GM19043 (cell line): ENCODE data around the gene CCDC157.

Experiments
- ATAC-seq: cut with Tn5 transposase; IDR thresholded peaks from one replicate; pipeline ENCODE4 v1.9.1; 2021; ENCODE audit warnings: low read depth; ENCODE audit not compliant: unreplicated experiment

Gene CCDC157

GRCh38 chr22:30356449-30357235 lies at the start of gene CCDC157, which contains the start of gene SF3A1:
Gene CCDC157, plus strand, starts transcription at chr22:30357007. Its CDS starts 8,994 bp downstream, at chr22:30366001.
Gene SF3A1, minus strand, starts transcription at chr22:30356894. Its CDS starts 102 bp downstream, at chr22:30356792.
- peak; percentile 82 for ATAC-seq

DNA sequence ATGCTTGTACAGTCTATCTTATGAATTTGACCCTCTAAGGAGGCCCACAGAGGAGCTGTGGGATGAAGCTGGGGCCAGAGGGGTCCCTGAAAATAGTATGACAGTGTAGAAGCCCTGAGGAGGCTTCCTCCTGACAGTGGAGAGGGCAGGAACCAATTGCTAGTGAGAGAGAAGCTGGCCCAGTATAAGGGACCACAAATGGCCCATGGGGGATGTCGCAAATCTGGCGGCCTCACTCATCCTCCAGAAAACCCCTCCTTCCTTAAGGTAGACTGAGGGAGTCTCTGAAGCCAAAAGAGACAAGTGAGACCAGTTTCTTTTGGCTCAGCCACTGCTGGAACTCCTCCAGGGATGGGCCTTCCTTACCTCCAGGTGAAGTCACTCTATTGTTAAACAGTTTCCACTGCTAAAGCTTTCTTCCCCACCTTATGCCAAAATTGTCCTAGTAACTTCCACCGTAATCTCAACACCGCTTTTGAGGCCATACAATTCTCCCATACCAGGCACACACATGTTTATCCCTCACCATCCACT lies 49.7 kb upstream of the CCDC157 start:
- no peak for ATAC-seq

DNA sequence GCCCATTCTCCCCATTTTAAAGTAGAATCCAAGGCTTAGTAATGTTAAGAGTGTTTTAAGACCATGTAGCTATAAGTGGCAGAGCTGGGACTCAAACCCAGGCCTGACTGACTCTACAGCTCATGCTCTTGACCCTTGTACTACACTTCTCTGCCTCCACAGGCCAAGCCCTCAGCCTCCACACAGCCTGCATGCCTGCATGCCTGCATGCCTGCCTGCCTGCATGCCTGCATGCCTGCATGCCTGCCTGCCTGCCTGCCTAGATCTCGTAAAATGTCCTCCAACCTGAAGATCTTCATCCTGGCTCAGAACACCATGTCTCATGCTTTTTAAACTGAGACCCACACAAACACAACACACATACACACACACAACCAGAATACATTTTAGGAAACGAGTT lies 48.7 kb upstream of the CCDC157 start:
- ATAC-seq = no peak

DNA sequence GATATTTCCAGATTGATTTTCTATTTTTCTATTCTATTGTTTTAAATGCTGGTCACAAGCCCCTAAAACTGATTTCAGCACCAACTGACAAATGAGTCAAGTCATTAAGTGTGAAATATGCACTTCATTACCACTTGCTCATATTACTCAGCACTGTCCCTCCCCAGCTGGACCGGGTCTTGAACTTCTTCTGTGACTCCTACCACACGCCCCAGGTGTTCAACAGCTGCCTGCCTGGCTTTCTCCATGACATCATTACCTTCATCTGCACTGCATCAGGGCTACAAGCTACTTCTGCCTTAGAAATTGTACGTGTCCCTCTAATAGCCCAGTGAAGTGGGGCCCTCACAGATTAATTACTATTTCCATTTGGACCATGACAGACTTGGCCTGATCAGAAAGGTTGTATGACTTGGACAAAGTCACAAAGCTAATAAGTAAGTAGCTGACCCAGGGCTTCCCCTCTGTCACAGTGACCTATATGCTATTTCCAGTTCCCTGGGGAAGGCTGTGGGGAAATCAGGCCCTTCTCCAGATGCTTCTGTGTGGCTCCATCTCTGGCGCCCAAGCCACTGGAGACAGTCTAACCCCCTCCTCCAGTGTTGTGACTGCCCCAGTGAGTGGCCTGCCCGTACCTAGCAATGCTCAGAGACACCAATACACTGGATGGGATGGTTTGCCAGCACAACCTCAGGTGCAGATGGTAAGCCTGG lies 48.1 kb upstream of the CCDC157 start:
- ATAC-seq = no peak

- peak; percentile 46 for ATAC-seq
These were observed 46.7 kb upstream of the CCDC157 start for GRCh38 chr22:30309951-30310741.

GRCh38 chr22:30310881-30311771 lies 45.7 kb upstream of the CCDC157 start:
- ATAC-seq = no peak

DNA sequence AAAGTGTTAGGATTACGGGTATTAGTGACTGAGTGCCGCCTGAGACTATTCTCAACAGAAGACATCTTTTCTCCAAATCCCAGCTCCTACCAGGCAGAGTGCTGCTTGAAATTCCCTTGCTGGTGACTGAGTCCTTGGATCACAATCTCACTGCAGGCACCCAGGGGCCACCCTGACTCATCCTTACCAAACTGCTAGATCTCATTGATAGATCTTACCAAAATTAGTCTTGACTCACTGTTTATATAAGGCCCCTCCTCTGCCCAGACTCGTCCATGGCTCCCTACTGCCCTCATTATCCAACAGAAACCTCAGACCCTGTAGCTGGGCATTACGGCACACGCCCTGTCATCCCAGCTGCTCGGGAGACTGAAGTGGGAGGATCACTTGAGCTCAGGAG lies 44.8 kb upstream of the CCDC157 start:
- no peak for ATAC-seq

GRCh38 chr22:30313527-30314363 lies 43.1 kb upstream of the CCDC157 start:
- no peak for ATAC-seq

DNA sequence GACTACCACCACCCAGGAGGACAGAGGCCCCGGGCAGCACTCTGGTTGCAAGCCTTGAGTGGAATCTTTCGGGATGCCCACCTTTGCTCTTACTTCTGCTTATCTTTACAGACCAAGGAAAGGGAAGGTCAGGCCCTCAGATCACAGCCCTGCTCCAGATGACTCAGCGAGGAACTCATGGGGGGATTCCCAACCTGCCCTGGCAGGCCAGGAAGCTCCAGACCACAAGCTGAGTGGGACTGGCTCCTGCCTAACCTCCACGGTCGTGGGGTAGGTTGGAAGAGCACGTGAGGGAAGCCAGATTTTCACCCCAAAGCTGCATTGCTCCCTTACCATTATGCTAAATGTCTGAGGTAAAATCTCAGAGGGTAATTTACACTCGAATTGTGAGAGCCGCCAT lies 41.9 kb upstream of the CCDC157 start:
- no peak for ATAC-seq

GRCh38 chr22:30315962-30316576 lies 40.7 kb upstream of the CCDC157 start:
- no peak for ATAC-seq

DNA sequence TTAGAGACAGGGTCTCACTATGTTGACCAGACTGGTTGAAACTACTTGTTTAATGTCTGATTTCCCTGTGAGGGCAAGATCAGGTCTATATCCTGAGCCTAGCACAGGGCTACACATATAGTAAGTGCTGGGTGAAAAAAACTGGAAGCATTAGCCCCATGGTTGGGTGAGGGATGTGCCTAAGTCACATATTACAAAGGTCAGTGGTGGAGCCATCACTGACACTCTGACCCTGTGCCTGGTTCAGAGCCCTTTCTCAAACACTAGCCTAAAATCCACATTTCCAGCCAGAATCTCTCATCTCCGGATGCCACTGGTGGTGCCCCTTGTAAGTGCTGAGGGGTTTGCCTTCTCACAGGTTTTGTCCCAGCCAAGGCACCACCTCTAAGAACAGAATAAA lies 39.0 kb upstream of the CCDC157 start:
- ATAC-seq = no peak

DNA sequence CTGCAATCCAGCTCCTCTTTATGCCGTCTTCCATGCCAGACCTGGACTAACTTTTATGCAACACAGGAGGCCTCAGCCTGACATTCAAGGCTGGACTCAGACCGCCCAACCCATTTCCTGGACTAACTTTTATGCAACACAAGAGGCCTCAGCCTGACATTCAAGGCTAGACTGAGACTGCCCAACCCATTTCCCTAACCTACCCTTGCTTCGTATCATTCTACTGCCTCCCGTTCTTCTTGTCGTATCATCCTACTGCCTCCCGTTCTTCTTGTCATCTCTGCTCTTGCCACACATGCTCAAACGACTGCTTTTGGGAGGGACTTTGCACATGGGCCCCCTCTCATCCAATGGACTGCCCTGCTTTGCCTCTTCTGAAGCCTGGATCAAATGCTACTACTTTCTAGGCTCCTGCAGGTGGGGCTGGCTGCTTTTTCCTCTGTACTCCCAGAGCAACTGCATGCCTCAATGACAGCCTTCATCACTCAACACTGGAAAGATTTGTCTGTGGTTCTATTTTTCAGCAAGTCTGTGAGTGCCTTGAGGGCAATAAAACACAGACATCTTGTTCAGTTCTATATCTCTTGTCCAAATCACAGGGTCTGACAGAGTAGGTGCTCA lies 37.9 kb upstream of the CCDC157 start:
- no peak for ATAC-seq

GRCh38 chr22:30320021-30320556 lies 36.7 kb upstream of the CCDC157 start:
- no peak for ATAC-seq

DNA sequence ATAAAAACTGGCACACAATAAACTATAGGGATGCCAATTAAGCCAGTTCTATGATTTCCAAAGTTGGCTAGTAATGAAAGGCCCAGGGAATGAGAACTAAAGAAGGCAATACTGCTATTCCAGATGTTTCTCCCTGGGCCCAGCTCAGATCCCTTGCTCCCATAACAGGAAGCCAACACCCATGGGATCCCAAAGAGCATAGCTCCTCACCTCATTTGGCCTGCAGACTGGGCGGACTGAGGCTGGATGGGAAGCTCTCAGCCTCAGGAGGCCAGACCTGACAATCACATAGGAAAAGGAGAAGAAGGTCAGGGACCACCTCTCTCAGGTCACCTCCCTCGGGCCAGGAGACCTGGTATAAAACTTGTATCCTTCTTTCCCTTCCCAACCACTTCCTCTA lies 35.3 kb upstream of the CCDC157 start:
- ATAC-seq = no peak

DNA sequence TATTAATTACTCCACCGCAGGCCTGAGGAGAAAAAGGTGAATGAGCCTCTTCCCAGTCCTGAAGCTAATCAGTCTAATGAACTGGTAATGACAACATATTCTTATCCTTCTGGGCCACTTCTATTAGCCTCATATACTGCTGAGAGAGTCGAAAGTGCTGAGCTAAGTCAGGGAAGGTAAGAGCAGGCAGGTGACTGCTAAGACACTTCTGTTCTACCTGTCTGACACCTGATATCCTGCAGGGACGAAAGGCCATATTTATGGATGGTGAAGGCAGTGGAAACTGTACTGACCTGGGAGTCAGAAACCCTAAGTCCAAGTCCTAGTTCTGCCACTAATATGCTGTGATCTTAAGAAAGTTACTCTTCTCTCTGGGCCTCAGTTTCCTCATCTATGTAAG lies 33.6 kb upstream of the CCDC157 start:
- no peak for ATAC-seq

DNA sequence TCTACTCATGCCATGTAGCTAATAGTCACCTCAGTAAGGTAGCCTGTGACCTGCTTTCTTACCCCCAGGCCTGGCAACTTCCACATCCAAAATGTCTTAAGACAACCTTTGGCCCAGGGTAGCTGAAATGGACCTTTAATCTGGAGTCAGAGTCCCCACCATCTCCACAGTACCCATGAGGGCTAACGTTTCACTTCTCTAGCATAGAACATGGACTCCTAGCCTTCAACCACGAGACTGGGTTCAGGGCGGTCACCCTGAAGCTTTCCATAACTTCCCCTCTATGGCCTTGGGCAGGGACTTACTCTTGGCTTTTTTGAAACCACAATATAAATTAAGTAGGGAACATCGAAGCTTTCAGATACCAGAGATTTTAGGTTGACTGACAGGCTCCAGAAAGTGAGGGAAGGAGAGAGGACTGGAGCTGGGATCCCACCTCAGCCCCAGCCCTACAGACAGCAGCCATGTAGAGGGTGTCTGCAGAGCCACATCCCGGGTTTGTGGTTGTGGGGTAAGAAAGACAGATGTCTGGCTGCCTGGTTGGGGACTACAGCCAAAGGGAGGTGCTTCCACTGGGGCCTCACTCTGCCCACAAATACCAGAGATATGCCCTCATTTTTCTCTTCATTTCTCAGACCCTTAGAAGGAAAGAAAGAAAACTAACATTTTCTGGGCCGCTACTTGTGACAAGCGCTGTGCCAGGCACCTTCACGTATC lies 32.6 kb upstream of the CCDC157 start:
- ATAC-seq = no peak

GRCh38 chr22:30325065-30325720 lies 31.6 kb upstream of the CCDC157 start:
- no peak for ATAC-seq
